ENCODE data around the gene LAMB4.

The LAMB4 gene

GRCh38 chr7:107989618-107990373 lies 140.4 kb downstream of the LAMB4 start:
- peak; percentile 34 for DNase-seq

DNA sequence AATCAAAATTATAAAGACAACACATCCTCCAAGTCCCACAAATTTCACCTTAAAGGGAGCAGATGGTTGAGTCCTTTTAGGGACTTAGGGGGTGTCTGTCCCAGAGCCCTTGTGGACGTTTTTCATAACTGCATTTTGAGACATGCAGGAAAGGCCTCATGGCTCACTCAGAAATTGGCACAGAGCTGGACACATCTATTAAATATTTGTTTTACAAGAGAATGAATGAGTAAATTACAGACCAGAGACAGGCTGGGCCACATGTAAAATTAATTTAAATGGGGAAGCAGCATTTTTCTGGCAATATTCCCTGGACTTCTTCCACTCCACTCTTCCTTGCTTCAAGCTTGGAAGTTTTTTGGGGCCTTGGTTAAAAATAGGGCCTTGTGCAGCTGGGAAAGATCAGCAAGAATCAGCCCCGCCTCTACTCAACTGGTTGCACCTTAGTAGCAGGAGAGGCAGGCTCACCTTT lies 147.2 kb downstream of the LAMB4 start:
- DNase-seq = peak; percentile 29

DNA sequence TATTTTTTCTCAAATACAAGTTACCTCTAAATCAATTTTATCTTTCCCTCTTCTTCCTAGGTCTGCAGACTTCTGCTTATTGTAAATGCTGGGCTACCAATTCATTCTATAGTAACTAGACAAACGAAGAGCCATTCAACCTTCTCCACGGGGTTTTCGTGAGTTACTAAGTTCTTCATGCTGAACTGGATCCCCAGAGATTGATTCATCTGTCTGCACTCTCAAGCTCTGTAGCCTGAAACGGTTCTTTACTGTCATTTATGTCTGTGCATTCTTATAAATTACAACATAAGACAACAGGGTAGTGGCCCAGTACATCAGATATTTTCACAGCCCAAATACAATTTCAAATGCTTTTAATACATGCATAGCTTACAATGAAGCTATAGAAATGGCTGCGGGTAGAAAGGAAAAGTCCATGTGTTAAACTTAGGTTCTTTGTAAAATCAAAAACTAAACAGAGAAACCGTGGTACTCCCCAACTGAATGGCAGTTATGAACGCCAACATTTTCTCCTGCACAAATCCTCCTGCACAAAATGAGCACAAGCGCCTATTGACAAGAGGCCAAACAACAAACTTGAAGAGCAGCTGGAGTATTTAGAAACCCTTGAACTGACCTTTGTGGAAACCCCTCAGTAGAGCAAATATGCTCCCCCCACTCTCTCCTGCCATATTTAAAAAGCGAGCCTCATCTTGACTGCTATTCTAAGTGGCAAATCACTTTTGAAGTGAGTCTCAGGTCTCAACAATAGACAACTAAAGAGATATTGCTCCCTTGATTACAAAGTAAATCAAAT lies 147.9 kb downstream of the LAMB4 start:
- DNase-seq = no peak

DNA sequence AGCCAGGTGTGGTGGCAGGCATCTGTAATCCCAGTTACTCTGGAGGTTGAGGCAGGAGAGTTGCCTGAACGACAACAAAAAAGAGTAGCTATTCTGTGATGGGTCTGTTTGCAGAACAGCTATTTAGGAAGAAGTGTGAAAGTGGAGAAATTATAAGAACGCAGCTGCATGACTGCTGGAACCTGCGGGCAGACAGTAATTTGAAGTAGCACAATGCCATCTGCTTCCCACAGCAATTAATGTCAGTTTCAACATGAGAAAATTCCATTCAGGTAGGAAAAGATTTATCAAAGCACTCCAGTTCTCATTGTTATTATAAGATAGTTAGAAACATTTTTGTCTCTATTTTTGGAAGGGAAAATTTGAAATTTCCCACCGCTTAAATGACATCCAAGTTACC lies 148.7 kb downstream of the LAMB4 start:
- DNase-seq = no peak

- DNase-seq = no peak
Measured at GRCh38 chr7:107980671-107981190, 149.4 kb downstream of the LAMB4 start.

DNA sequence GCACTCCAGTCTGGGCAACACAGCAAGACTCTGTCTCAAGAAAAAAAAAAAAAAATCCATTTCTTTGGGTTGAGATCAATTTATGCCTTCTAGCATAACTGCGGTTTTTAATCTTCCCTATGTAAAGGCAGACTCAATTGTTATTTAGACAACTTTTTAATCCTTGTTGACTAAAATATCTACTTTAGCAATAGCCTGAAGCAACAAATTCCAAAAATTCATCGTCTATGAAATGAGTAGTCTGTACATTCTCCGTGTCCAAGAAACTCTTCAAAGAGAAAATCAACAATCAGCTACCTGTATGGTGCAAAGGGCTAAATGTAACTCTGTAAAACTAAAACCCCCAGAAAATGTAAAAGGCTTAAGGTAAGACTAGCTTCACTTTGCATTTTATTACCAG lies 150.0 kb downstream of the LAMB4 start:
- DNase-seq = no peak

GRCh38 chr7:107978815-107979408 lies 151.2 kb downstream of the LAMB4 start:
- DNase-seq = no peak

GRCh38 chr7:107977048-107977447 lies 153.1 kb downstream of the LAMB4 start:
- no peak for DNase-seq

DNA sequence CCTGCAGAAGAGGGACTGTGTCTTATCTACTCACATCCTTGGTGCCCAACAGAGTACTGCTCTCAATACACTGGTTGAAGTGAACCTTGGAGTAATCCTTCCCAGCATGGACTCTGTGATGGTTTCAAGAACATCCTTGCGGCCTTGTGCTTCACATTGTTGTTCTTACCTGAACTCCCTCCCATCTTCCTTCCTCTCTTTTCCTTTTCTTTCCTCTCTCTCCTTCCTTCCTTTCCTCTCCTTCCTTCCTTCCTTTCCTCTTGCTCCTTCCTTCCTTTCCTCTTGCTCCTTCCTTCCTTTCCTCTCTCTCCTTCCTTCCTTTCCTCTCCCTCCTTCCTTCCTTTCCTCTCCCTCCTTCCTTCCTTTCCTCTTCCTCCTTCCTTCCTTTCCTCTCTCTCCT lies 153.5 kb downstream of the LAMB4 start:
- DNase-seq = no peak

GRCh38 chr7:107975394-107976013 lies 154.7 kb downstream of the LAMB4 start:
- no peak for DNase-seq

DNA sequence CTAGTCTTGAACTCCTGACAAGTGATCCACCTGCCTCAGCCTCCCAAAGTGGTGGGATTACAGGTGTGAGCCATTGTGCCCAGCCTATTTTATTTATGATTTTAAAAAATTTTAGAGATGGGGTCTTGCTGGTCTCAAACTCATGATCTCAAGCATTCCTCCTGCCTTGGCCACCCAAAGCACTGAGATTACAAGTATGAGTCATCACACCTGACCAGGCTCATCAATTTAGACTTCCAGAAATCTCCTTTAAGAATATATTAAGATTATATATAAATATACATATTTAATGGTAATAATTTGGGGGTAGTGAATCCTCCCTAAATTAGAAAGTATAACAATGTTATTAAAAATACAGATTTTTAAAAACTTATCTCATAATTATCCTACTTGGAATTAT lies 156.3 kb downstream of the LAMB4 start:
- no peak for DNase-seq
